K562 (cell line): ENCODE results near the gene ABCC1. TPM values are rescaled to one million over a fixed set of nuclear protein-coding genes. Genes with fewer than 3 reads are reported as not detected.

ENCODE experiments used
- CBFB ChIP-seq: sonication (generic); formaldehyde crosslinking; IDR thresholded peaks from 2 replicates; pipeline ENCODE4 v1.4.0; 2020; ENCODE audit warnings: mild to moderate bottlenecking, missing genetic modification reagents
- CEBPG ChIP-seq, 3 experiments: fragments of 200-800 bp in 1 of 3; sonication (Bioruptor generic) in 1 of 3; sonication (generic) in 1 of 3; formaldehyde crosslinking in 1 of 3; IDR thresholded peaks in 2 of 3; conservative IDR thresholded peaks in 1 of 3; 2 replicates each; pipeline versions ENCODE4 v1.6.1 to v1.8.0; 2016 to 2022; ENCODE audit warnings: missing compliant biosample characterization in 2 of 3, missing genetic modification characterization in 2 of 3, mild to moderate bottlenecking in 1 of 3, missing genetic modification reagents in 1 of 3
- DPF2 ChIP-seq: fragments of 450-650 bp; IDR thresholded peaks from 2 replicates; pipeline ENCODE4 v1.6.1; 2016
- EWSR1 ChIP-seq: fragments of 450-650 bp; IDR thresholded peaks from 2 replicates; pipeline ENCODE4 v1.6.1; 2018; ENCODE audit warnings: borderline replicate concordance, mild to moderate bottlenecking, low read depth, moderate library complexity; ENCODE audit not compliant: partially characterized antibody
- HDAC2 ChIP-seq: fragments of 450-650 bp; IDR thresholded peaks from 2 replicates; pipeline ENCODE4 v1.6.1; 2016; ENCODE audit warnings: mild to moderate bottlenecking
- MEIS2 ChIP-seq: fragments of 450-650 bp; IDR thresholded peaks from 2 replicates; pipeline ENCODE4 v1.6.1; 2014; ENCODE audit warnings: mild to moderate bottlenecking; ENCODE audit not compliant: partially characterized antibody
- RBM34 ChIP-seq: fragments of 200-400 bp; formaldehyde crosslinking; IDR thresholded peaks from 2 replicates; pipeline ENCODE4 v1.6.1; 2018; ENCODE audit warnings: low read length, borderline replicate concordance; ENCODE audit not compliant: insufficient read depth
- TRIM24 ChIP-seq, 2 experiments: fragments of 450-650 bp; IDR thresholded peaks; 2 replicates each; pipeline ENCODE4 v1.6.1; 2016
- ZNF143 ChIP-seq: sonication (generic); formaldehyde crosslinking; IDR thresholded peaks from 2 replicates; pipeline ENCODE4 v1.9.0; 2022; ENCODE audit warnings: mild to moderate bottlenecking, missing genetic modification reagents
- polyA plus RNA-seq, 8 experiments: library from polyadenylated mRNA; depleted of rRNA in 4 of 8; stranded (reverse) in 5 of 8; unstranded in 3 of 8; fragments of >200 nt; fragmentation: Nextera tagmentation in 2 of 8; fragmentation: Illumina TruSeq in 1 of 8; extraction: Ambion mirVana in 2 of 8; extraction: Trizol in 1 of 8; gene quantifications; 2 replicates each; pipeline versions ENCODE4 v1.2.1 to v1.2.3, GENCODE V29; 2011 to 2014; ENCODE audit warnings: inconsistent platforms in 1 of 8, missing spikeins in 1 of 8
- total RNA-seq, 7 experiments: library from RNA; depleted of rRNA in 6 of 7; stranded (reverse); fragments of >200 nt in 6 of 7; fragmentation: Illumina TruSeq in 2 of 7; extraction: Trizol in 2 of 7; gene quantifications; 2 replicates each; pipeline versions ENCODE4 v1.2.1 to v1.2.3, GENCODE V29; 2011 to 2021; ENCODE audit warnings: low replicate concordance in 1 of 7
- TF ChIP-seq, protein P1 (sequence below), 2 experiments: fragments of 450-650 bp; conservative IDR thresholded peaks; 2 replicates each; pipeline ENCODE4 v1.6.1; 2017; ENCODE audit warnings: mild to moderate bottlenecking in 2 of 2, moderate library complexity in 2 of 2
- TF ChIP-seq, protein P2 (sequence below), 3 experiments: IDR thresholded peaks in 2 of 3; conservative IDR thresholded peaks in 1 of 3; 2 replicates each; pipeline ENCODE4 v1.5.1; 2011 to 2012; ENCODE audit warnings: low read length in 3 of 3, mild to moderate bottlenecking in 3 of 3, control low read depth in 2 of 3, improper control_type of control experiment in 1 of 3, inconsistent platforms in 1 of 3, low read depth in 1 of 3, mixed read lengths in 1 of 3, moderate library complexity in 1 of 3; ENCODE audit not compliant: insufficient read depth in 2 of 3
- TF ChIP-seq, protein P3 (sequence below): sonication (generic); formaldehyde crosslinking; IDR thresholded peaks from 2 replicates; pipeline ENCODE4 v1.8.1; 2023; ENCODE audit warnings: mild to moderate bottlenecking, missing genetic modification reagents
- TF ChIP-seq, protein P4 (sequence below): sonication (generic); formaldehyde crosslinking; IDR thresholded peaks from 2 replicates; pipeline ENCODE4 v1.8.1; 2023; ENCODE audit warnings: mild to moderate bottlenecking, missing genetic modification reagents
- TF ChIP-seq, protein P5 (sequence below): sonication (generic); IDR thresholded peaks from 2 replicates; pipeline ENCODE4 v1.6.1; 2016
- TF ChIP-seq, protein P6 (sequence below), 2 experiments: fragments of 450-650 bp in 1 of 2; sonication (generic) in 1 of 2; formaldehyde crosslinking; conservative IDR thresholded peaks; 2 replicates each; pipeline versions ENCODE4 v1.4.0 to v1.8.1; 2020 to 2022; ENCODE audit warnings: mild to moderate bottlenecking in 1 of 2, missing genetic modification reagents in 1 of 2

The ABCC1 gene
- total and polyA plus RNA-seq, 9 of the 15 experiments (the other 6 are each of a cell fraction or from before 2014, with no cell fraction given), result 3.9 to 41.6 (median 10.0) TPM

DNA sequence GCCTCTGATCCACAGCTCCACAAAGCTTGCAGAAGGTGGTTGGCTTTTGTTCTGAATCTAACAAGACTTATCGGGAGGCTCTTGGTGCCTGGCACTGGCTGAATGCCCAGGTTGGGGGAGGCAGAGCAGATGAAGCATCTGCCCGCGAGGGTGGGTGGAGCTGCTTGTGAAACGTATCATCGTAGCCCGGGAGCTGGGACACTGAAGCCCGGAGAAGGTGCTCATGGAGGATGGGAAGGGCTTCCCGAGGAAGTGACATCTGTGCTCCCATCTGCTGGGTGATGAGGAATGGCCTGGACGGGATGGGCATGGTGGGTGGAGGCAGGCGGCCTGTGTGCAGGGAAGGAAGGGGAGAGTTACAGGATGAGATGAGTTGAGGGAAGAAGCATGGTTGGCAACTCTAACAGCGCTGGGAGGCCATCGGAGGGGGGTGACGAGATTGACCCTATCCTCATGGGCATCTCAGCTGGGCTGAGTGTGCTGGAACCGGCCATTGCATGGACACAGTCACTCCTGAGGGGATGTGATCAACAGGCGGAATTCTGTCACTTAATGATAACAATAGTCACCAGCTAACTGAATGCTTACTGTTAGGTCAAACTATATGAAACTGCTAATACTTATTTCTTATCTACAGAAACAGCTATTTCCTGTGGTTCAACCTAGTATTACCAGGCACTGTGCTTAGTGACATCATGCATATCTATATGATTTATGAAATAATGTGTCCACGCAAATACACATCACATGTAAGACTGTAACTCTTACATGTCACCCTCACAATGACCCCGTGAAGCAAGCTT is 171.2 kb downstream of the ABCC1 start (continued):
- TF ChIP-seq, protein P1, sequence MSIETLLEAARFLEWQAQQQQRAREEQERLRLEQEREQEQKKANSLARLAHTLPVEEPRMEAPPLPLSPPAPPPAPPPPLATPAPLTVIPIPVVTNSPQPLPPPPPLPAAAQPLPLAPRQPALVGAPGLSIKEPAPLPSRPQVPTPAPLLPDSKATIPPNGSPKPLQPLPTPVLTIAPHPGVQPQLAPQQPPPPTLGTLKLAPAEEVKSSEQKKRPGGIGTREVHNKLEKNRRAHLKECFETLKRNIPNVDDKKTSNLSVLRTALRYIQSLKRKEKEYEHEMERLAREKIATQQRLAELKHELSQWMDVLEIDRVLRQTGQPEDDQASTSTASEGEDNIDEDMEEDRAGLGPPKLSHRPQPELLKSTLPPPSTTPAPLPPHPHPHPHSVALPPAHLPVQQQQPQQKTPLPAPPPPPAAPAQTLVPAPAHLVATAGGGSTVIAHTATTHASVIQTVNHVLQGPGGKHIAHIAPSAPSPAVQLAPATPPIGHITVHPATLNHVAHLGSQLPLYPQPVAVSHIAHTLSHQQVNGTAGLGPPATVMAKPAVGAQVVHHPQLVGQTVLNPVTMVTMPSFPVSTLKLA (conservative IDR thresholded peaks at IDR 0.05), result peak; percentile 31 to 43; a peak in 1 of 4 replicates
- TF ChIP-seq HDAC2 (no peak), DPF2 (peak; percentile 81), ZNF143 (CRISPR knock-in tag) (no peak), TRIM24 (IDR thresholded peaks at IDR 0.05) (peak; percentile 92 to 95), CEBPG (CRISPR knock-in tag; IDR thresholded peaks at IDR 0.05) (peak; percentile 85), CEBPG (tag; conservative IDR thresholded peaks at IDR 0.05 in 1 of 2, IDR thresholded peaks at IDR 0.05 in 1 of 2) (peak in 1 of 2 experiments; percentile 88; a peak in 2 of 4 replicates), CBFB (CRISPR knock-in tag) (no peak), RBM34 (no peak), MEIS2 (peak; percentile 98), EWSR1 (no peak)
- TF ChIP-seq, protein P2, sequence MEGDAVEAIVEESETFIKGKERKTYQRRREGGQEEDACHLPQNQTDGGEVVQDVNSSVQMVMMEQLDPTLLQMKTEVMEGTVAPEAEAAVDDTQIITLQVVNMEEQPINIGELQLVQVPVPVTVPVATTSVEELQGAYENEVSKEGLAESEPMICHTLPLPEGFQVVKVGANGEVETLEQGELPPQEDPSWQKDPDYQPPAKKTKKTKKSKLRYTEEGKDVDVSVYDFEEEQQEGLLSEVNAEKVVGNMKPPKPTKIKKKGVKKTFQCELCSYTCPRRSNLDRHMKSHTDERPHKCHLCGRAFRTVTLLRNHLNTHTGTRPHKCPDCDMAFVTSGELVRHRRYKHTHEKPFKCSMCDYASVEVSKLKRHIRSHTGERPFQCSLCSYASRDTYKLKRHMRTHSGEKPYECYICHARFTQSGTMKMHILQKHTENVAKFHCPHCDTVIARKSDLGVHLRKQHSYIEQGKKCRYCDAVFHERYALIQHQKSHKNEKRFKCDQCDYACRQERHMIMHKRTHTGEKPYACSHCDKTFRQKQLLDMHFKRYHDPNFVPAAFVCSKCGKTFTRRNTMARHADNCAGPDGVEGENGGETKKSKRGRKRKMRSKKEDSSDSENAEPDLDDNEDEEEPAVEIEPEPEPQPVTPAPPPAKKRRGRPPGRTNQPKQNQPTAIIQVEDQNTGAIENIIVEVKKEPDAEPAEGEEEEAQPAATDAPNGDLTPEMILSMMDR (IDR thresholded peaks at IDR 0.05 in 2 of 3, conservative IDR thresholded peaks at IDR 0.05 in 1 of 3; ENCODE audit: insufficient read depth in 2 of 3, low read depth in 1 of 3, low read length in 3 of 3), result no peak
- TF ChIP-seq, protein P3, sequence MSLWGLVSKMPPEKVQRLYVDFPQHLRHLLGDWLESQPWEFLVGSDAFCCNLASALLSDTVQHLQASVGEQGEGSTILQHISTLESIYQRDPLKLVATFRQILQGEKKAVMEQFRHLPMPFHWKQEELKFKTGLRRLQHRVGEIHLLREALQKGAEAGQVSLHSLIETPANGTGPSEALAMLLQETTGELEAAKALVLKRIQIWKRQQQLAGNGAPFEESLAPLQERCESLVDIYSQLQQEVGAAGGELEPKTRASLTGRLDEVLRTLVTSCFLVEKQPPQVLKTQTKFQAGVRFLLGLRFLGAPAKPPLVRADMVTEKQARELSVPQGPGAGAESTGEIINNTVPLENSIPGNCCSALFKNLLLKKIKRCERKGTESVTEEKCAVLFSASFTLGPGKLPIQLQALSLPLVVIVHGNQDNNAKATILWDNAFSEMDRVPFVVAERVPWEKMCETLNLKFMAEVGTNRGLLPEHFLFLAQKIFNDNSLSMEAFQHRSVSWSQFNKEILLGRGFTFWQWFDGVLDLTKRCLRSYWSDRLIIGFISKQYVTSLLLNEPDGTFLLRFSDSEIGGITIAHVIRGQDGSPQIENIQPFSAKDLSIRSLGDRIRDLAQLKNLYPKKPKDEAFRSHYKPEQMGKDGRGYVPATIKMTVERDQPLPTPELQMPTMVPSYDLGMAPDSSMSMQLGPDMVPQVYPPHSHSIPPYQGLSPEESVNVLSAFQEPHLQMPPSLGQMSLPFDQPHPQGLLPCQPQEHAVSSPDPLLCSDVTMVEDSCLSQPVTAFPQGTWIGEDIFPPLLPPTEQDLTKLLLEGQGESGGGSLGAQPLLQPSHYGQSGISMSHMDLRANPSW (CRISPR knock-in tag), result no peak
- TF ChIP-seq, protein P4, sequence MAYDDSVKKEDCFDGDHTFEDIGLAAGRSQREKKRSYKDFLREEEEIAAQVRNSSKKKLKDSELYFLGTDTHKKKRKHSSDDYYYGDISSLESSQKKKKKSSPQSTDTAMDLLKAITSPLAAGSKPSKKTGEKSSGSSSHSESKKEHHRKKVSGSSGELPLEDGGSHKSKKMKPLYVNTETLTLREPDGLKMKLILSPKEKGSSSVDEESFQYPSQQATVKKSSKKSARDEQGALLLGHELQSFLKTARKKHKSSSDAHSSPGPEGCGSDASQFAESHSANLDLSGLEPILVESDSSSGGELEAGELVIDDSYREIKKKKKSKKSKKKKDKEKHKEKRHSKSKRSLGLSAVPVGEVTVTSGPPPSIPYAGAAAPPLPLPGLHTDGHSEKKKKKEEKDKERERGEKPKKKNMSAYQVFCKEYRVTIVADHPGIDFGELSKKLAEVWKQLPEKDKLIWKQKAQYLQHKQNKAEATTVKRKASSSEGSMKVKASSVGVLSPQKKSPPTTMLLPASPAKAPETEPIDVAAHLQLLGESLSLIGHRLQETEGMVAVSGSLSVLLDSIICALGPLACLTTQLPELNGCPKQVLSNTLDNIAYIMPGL (CRISPR knock-in tag), result no peak
- TF ChIP-seq, protein P5, sequence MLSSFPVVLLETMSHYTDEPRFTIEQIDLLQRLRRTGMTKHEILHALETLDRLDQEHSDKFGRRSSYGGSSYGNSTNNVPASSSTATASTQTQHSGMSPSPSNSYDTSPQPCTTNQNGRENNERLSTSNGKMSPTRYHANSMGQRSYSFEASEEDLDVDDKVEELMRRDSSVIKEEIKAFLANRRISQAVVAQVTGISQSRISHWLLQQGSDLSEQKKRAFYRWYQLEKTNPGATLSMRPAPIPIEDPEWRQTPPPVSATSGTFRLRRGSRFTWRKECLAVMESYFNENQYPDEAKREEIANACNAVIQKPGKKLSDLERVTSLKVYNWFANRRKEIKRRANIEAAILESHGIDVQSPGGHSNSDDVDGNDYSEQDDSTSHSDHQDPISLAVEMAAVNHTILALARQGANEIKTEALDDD, result peak; percentile 100
- TF ChIP-seq, protein P6, sequence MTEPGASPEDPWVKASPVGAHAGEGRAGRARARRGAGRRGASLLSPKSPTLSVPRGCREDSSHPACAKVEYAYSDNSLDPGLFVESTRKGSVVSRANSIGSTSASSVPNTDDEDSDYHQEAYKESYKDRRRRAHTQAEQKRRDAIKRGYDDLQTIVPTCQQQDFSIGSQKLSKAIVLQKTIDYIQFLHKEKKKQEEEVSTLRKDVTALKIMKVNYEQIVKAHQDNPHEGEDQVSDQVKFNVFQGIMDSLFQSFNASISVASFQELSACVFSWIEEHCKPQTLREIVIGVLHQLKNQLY (CRISPR knock-in tag; conservative IDR thresholded peaks at IDR 0.05), result no peak
